A549 (cell line): ENCODE data around the gene LRTM2. TPM values are rescaled to one million over a fixed set of nuclear protein-coding genes. Genes with fewer than 3 reads are reported as not detected.

Source experiments
- ATAC-seq, 2 experiments: fragments of 200-7000 bp in 1 of 2; fragments of >200 bp in 1 of 2; cut with Nextera tagmentation in 1 of 2; cut with Tn5 transposase in 1 of 2; 3 replicates each; pipeline versions ENCODE4 v1.8.0 to v1.9.1; 2018 to 2020; ENCODE audit warnings: mild to moderate bottlenecking in 1 of 2, moderate library complexity in 1 of 2
- CTCF ChIA-PET: fragments of 300-600 bp; sonication (Branson Sonifier 250); formaldehyde crosslinking; extraction: SDS; loops from one replicate; lab custom pipeline; 2021; ENCODE audit warnings: antibody characterized with exemption, inconsistent platforms; lab: Yijun Ruan, JAX
- POLR2A ChIA-PET: fragments of 350-600 bp; formaldehyde crosslinking; extraction: SDS; loops from one replicate; lab custom pipeline; 2021; ENCODE audit warnings: antibody characterized with exemption, inconsistent platforms; lab: Yijun Ruan, JAX
- DNase-seq, 2 experiments: peaks; one replicate each; pipeline versions ENCODE4 v3.0.0 to v3.0.0-alpha.2; 2011 to 2016; ENCODE audit warnings: low read depth in 1 of 2, low spot score in 1 of 2
- FAIRE-seq: peaks from 2 replicates; lab custom pipeline; 2011; peaks lifted over from hg19 to GRCh38; lab: Jason Lieb, UNC
- H3K27ac ChIP-seq, 2 experiments: fragments of >200 bp; sonication (Bioruptor Twin); formaldehyde crosslinking; 3 replicates each; pipeline ENCODE4 v1.5.1; 2016 to 2017
- H3K4me1 ChIP-seq: fragments of >200 bp; sonication (Bioruptor Twin); formaldehyde crosslinking; 3 replicates; pipeline ENCODE4 v1.6.1; 2016
- H3K4me2 ChIP-seq: fragments of >200 bp; sonication (Bioruptor Twin); formaldehyde crosslinking; 3 replicates; pipeline ENCODE4 v1.6.1; 2016
- H3K4me3 ChIP-seq: fragments of >200 bp; sonication (Bioruptor Twin); formaldehyde crosslinking; 3 replicates; pipeline ENCODE4 v1.5.1; 2016
- H3K9me3 ChIP-seq: fragments of >200 bp; sonication (Bioruptor Twin); formaldehyde crosslinking; 3 replicates; pipeline ENCODE4 v1.6.1; 2016
- BHLHE40 ChIP-seq: IDR thresholded peaks from 2 replicates; pipeline ENCODE4 v1.6.1; 2012; ENCODE audit warnings: low read depth, low read length, inconsistent platforms
- CBX8 ChIP-seq: fragments of 200-600 bp; sonication (generic); IDR thresholded peaks from 2 replicates; pipeline ENCODE4 v1.6.1; 2016
- CEBPB ChIP-seq, 2 experiments: fragments of >200 bp in 1 of 2; sonication (Bioruptor Twin) in 1 of 2; formaldehyde crosslinking in 1 of 2; IDR thresholded peaks; 2 replicates each; pipeline ENCODE4 v1.6.1; 2012 to 2016
- CHD2 ChIP-seq: fragments of 150-350 bp; IDR thresholded peaks from 2 replicates; pipeline ENCODE4 v1.6.1; 2014; ENCODE audit warnings: low read length; ENCODE audit not compliant: partially characterized antibody
- CHD4 ChIP-seq: fragments of 200-600 bp; sonication (generic); IDR thresholded peaks from 2 replicates; pipeline ENCODE4 v1.6.1; 2016; ENCODE audit warnings: antibody characterized with exemption, mild to moderate bottlenecking, borderline replicate concordance
- CTCF ChIP-seq: fragments of >200 bp; sonication (Bioruptor Twin); formaldehyde crosslinking; IDR thresholded peaks from 3 replicates; pipeline ENCODE4 v1.5.1; 2016
- EHF ChIP-seq: fragments of 250-450 bp; sonication (Bioruptor Pico); IDR thresholded peaks from 2 replicates; pipeline ENCODE4 v1.5.0; 2020; ENCODE audit warnings: mild to moderate bottlenecking
- EHMT2 ChIP-seq: fragments of 200-600 bp; sonication (generic); IDR thresholded peaks from 2 replicates; pipeline ENCODE4 v1.6.1; 2016; ENCODE audit warnings: antibody characterized with exemption, low read depth, mild to moderate bottlenecking, moderate library complexity
- ELK1 ChIP-seq: fragments of 150-350 bp; IDR thresholded peaks from 2 replicates; pipeline ENCODE4 v1.6.1; 2014; ENCODE audit warnings: low read depth, mild to moderate bottlenecking, low read length
- FOSB ChIP-seq: fragments of 250-450 bp; sonication (Bioruptor Pico); IDR thresholded peaks from 2 replicates; pipeline ENCODE4 v1.5.0; 2020; ENCODE audit warnings: mild to moderate bottlenecking, moderate library complexity
- FOXS1 ChIP-seq: fragments of 250-450 bp; sonication (Bioruptor Pico); IDR thresholded peaks from 2 replicates; pipeline ENCODE4 v1.5.0; 2020; ENCODE audit warnings: mild to moderate bottlenecking, moderate library complexity
- HOXB13 ChIP-seq: fragments of 250-450 bp; sonication (Bioruptor Pico); IDR thresholded peaks from 2 replicates; pipeline ENCODE4 v1.5.0; 2020; ENCODE audit warnings: low read depth, mild to moderate bottlenecking, moderate library complexity
- JUN ChIP-seq, 2 experiments: fragments of >200 bp; sonication (Bioruptor Twin); formaldehyde crosslinking; IDR thresholded peaks; 2 replicates in 1 of 2; 3 replicates in 1 of 2; pipeline ENCODE4 v1.6.1; 2016 to 2017
- KDM5A ChIP-seq: fragments of 200-600 bp; sonication (generic); IDR thresholded peaks from 2 replicates; pipeline ENCODE4 v1.6.1; 2016; ENCODE audit warnings: antibody characterized with exemption, mild to moderate bottlenecking
- MAX ChIP-seq: IDR thresholded peaks from 2 replicates; pipeline ENCODE4 v1.6.1; 2012
- MAZ ChIP-seq: fragments of 150-350 bp; IDR thresholded peaks from 2 replicates; pipeline ENCODE4 v1.6.1; 2014; ENCODE audit warnings: antibody characterized with exemption, low read depth, low read length, borderline replicate concordance
- NPAS2 ChIP-seq: fragments of 250-450 bp; sonication (Bioruptor Pico); IDR thresholded peaks from 2 replicates; pipeline ENCODE4 v1.8.0; 2022; ENCODE audit warnings: mild to moderate bottlenecking, moderate library complexity, borderline replicate concordance
- NR3C1 ChIP-seq: fragments of >200 bp; sonication (Bioruptor Twin); formaldehyde crosslinking; IDR thresholded peaks from 3 replicates; pipeline ENCODE4 v1.6.1; 2017
- POLR2A ChIP-seq: IDR thresholded peaks from 2 replicates; pipeline ENCODE4 v1.6.1; 2012; ENCODE audit warnings: mild to moderate bottlenecking, low read length
- POLR2AphosphoS2 ChIP-seq: conservative IDR thresholded peaks from 2 replicates; pipeline ENCODE4 v1.6.1; 2012; ENCODE audit warnings: low read length, improper control_type of control experiment, inconsistent platforms
- RARB ChIP-seq: fragments of 250-450 bp; sonication (Bioruptor Pico); IDR thresholded peaks from 2 replicates; pipeline ENCODE4 v1.8.0; 2021; ENCODE audit warnings: mild to moderate bottlenecking, moderate library complexity
- REST ChIP-seq: fragments of 200-600 bp; sonication (generic); IDR thresholded peaks from 2 replicates; pipeline ENCODE4 v1.6.1; 2016; ENCODE audit warnings: antibody characterized with exemption, mild to moderate bottlenecking, moderate library complexity
- RFX5 ChIP-seq: fragments of 450-650 bp; IDR thresholded peaks from 2 replicates; pipeline ENCODE4 v1.7.1; 2014; ENCODE audit warnings: antibody characterized with exemption, mild to moderate bottlenecking, moderate library complexity
- RNF2 ChIP-seq: fragments of 200-600 bp; sonication (generic); IDR thresholded peaks from 2 replicates; pipeline ENCODE4 v1.6.1; 2016; ENCODE audit warnings: low read depth, mild to moderate bottlenecking, antibody characterized with exemption, moderate library complexity, borderline replicate concordance
- SMC3 ChIP-seq: fragments of >200 bp; sonication (Bioruptor Twin); formaldehyde crosslinking; IDR thresholded peaks from 3 replicates; pipeline ENCODE4 v1.6.1; 2018; ENCODE audit warnings: inconsistent platforms
- SREBF2 ChIP-seq: fragments of 450-650 bp; IDR thresholded peaks from 2 replicates; pipeline ENCODE4 v1.6.1; 2014; ENCODE audit warnings: mild to moderate bottlenecking, moderate library complexity
- TFCP2L1 ChIP-seq: fragments of 250-450 bp; sonication (Bioruptor Pico); IDR thresholded peaks from 2 replicates; pipeline ENCODE4 v1.5.0; 2021; ENCODE audit warnings: mild to moderate bottlenecking
- USF2 ChIP-seq: fragments of 450-650 bp; IDR thresholded peaks from 2 replicates; pipeline ENCODE4 v1.6.1; 2014; ENCODE audit warnings: antibody characterized with exemption
- ZFP36 ChIP-seq: fragments of 450-650 bp; IDR thresholded peaks from 2 replicates; pipeline ENCODE4 v1.6.1; 2014; ENCODE audit warnings: borderline replicate concordance; ENCODE audit not compliant: partially characterized antibody
- ZSCAN20 ChIP-seq: fragments of 250-450 bp; sonication (Bioruptor Pico); IDR thresholded peaks from 2 replicates; pipeline ENCODE4 v1.8.0; 2022; ENCODE audit warnings: mild to moderate bottlenecking, moderate library complexity
- WGBS: methylation state at CpG from one replicate; pipeline ENCODE4 v1.1.6; 2017; ENCODE audit errors: missing lambda C conversion rate; 5-methylcytosine and 5-hydroxymethylcytosine counted together
- polyA plus RNA-seq, 4 experiments: library from polyadenylated mRNA; depleted of rRNA in 3 of 4; stranded (reverse); fragments of >200 nt; fragmentation: RNase III in 1 of 4; extraction: RNeasy Plus Mini Kit Qiagen cat#74134 plus additional on column Dnase treatment in 1 of 4; gene quantifications; 2 replicates in 3 of 4; 3 replicates in 1 of 4; pipeline ENCODE4 v1.2.3, GENCODE V29; 2011 to 2017

The LRTM2 gene
- polyA plus RNA-seq, 2 of the 4 experiments (the other 2 are of a cell fraction): not detected

- WGBS: 69% methylated on average over 7 of the region's 7 CpGs
- no peaks in the 10 kb centered on the region for H3K9me3 ChIP-seq
- ATAC-seq: no peak
- ChIA-PET POLR2A (no interaction called here), CTCF (interaction anchor here (1.5 to 3.6 kb wide), 2 partner anchors 11 to 133 kb away, joined by 5 to 15 read pairs; no protein-coding TSS in a partner anchor)
- FAIRE-seq: no peak
- H3K4me1 ChIP-seq: 0 out of 3 replicates have a peak, but pooled peaks cover 4% of the 10 kb centered on the region
- no peak overlapping the region for H3K27ac ChIP-seq
- no peak overlapping the region for H3K4me2 ChIP-seq
- TF ChIP-seq JUN (IDR thresholded peaks at IDR 0.05): no peak
- TF ChIP-seq POLR2A: no peak
- TF ChIP-seq TFCP2L1: no peak
- no peak for TF ChIP-seq BHLHE40
- TF ChIP-seq RARB (CRISPR knock-in tag): no peak
- TF ChIP-seq POLR2AphosphoS2: no peak
- TF ChIP-seq RFX5: no peak
- TF ChIP-seq KDM5A: no peak
- TF ChIP-seq CHD4: no peak
- TF ChIP-seq EHMT2: no peak
- TF ChIP-seq SREBF2: no peak
- no peak for TF ChIP-seq CTCF
- no peak for TF ChIP-seq NR3C1
- no peak for TF ChIP-seq RNF2
- TF ChIP-seq CEBPB (IDR thresholded peaks at IDR 0.05): no peak
- TF ChIP-seq NPAS2 (CRISPR knock-in tag): no peak
- TF ChIP-seq MAZ: no peak
- TF ChIP-seq CBX8: no peak
- TF ChIP-seq HOXB13 (CRISPR knock-in tag): no peak
- TF ChIP-seq ZFP36: no peak
- DNase-seq: no peak
- H3K4me3 ChIP-seq: no peak overlapping the region
Observed at GRCh38 chr12:1806301-1807086, 13.9 kb upstream of the LRTM2 start.

GRCh38 chr12:1807087-1807860, 13.1 kb upstream of the LRTM2 start:
- no peaks in the 10 kb centered on the region for H3K9me3 ChIP-seq
- no peak overlapping the region for H3K4me2 ChIP-seq
- POLR2A ChIA-PET: no interaction called here
- ATAC-seq (no peak), DNase-seq (no peak), FAIRE-seq (no peak)
- 0 out of 3 replicates have a peak, but pooled peaks cover 4% of the 10 kb centered on the region for H3K4me1 ChIP-seq
- whole genome bisulfite sequencing: 76% methylated on average over 15 of the region's 15 CpGs
- H3K4me3 ChIP-seq: no peak overlapping the region
- CTCF ChIA-PET: interaction anchor here (1.5 to 3.6 kb wide), 2 partner anchors 12 to 133 kb away, joined by 5 to 15 read pairs; no protein-coding TSS in a partner anchor
- H3K27ac ChIP-seq: no peak overlapping the region
- no peak for TF ChIP-seq KDM5A
- TF ChIP-seq EHF: no peak
- no peak for TF ChIP-seq ELK1
- no peak for TF ChIP-seq ZSCAN20
- TF ChIP-seq TFCP2L1: no peak
- TF ChIP-seq CHD2: no peak
- no peak for TF ChIP-seq SMC3
- TF ChIP-seq NPAS2 (CRISPR knock-in tag): no peak
- TF ChIP-seq CEBPB (IDR thresholded peaks at IDR 0.05): no peak
- no peak for TF ChIP-seq MAX
- no peak for TF ChIP-seq FOXS1 (CRISPR knock-in tag)
- no peak for TF ChIP-seq REST
- no peak for TF ChIP-seq FOSB (CRISPR knock-in tag)
- no peak for TF ChIP-seq USF2
- no peak for TF ChIP-seq NR3C1
- TF ChIP-seq POLR2A: no peak
